HG03575 (cell line): ENCODE data around the gene VPS37B.

ENCODE experiments used
- ATAC-seq: cut with Tn5 transposase; IDR thresholded peaks from one replicate; pipeline ENCODE4 v1.9.1; 2021; ENCODE audit not compliant: unreplicated experiment, insufficient number of reproducible peaks, low FRiP score; ENCODE audit errors: extremely low read depth

Gene VPS37B

GRCh38 chr12:122830517-122831214 is 65.3 kb downstream of the VPS37B start:
- no peak for ATAC-seq

- no peak for ATAC-seq
Observed at GRCh38 chr12:122827258-122827657, 68.7 kb downstream of the VPS37B start.

GRCh38 chr12:122825773-122826724 is 69.9 kb downstream of the VPS37B start:
- ATAC-seq: no peak

- no peak for ATAC-seq
Observed at GRCh38 chr12:122823429-122823828, 72.5 kb downstream of the VPS37B start.

DNA sequence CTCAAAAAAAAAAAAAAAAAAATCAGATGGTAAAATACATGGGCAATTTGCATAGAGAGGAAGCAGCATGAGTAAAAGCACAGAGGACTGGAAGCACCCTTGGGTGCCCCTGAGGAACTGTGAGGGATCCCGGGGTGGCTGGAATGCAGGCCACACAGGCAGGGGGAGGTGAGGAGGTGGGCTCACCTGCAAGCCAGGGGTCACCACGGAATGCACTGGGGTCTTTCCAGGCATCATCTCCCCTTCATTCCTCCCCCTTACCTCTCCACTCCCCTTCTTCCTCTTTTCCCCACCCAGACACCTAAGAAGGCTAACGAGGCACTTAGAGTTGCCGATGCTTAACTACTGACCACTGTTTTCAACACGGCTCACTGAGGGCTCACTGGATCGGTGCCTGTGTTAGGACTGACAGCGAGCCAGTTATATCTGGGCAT is 75.1 kb downstream of the VPS37B start:
- ATAC-seq: no peak

- no peak for ATAC-seq
Observed at GRCh38 chr12:122820138-122820537, 75.8 kb downstream of the VPS37B start.

- no peak for ATAC-seq
Observed at GRCh38 chr12:122819209-122819785, 76.6 kb downstream of the VPS37B start.
